Hepatocyte (in vitro differentiated cells): Measurements from ENCODE around the gene LMAN2L. TPM values are rescaled to one million over a fixed set of nuclear protein-coding genes. Genes with fewer than 3 reads are reported as not detected.

ENCODE experiments used
- DNase-seq: peaks from one replicate; pipeline ENCODE4 v3.0.0-alpha.2; 2016; ENCODE audit warnings: low spot score
- H2AFZ ChIP-seq: fragments of 200-600 bp; sonication (generic); 2 replicates; pipeline ENCODE4 v1.6.0; 2016; ENCODE audit warnings: antibody characterized with exemption, mild to moderate bottlenecking
- H3K27ac ChIP-seq: fragments of 200-600 bp; sonication (generic); 2 replicates; pipeline ENCODE4 v1.5.1; 2016; ENCODE audit warnings: mild to moderate bottlenecking
- H3K27me3 ChIP-seq: fragments of 200-600 bp; sonication (generic); 2 replicates; pipeline ENCODE4 v1.6.1; 2016
- H3K36me3 ChIP-seq: fragments of 200-600 bp; sonication (generic); replicated peaks from 2 replicates; pipeline ENCODE4 v1.5.1; 2016; ENCODE audit warnings: low read depth; ENCODE audit not compliant: insufficient read depth
- H3K4me1 ChIP-seq: fragments of 200-600 bp; sonication (generic); 2 replicates; pipeline ENCODE4 v1.5.1; 2016; ENCODE audit warnings: mild to moderate bottlenecking, moderate library complexity; ENCODE audit not compliant: insufficient read depth
- H3K4me2 ChIP-seq: fragments of 200-600 bp; sonication (generic); 2 replicates; pipeline ENCODE4 v1.6.0; 2016
- H3K4me3 ChIP-seq: fragments of 200-600 bp; sonication (generic); 2 replicates; pipeline ENCODE4 v1.5.1; 2016; ENCODE audit warnings: mild to moderate bottlenecking
- H3K79me2 ChIP-seq: fragments of 200-600 bp; sonication (generic); 2 replicates; pipeline ENCODE4 v1.6.0; 2017; ENCODE audit warnings: mild to moderate bottlenecking
- H3K9me2 ChIP-seq: fragments of 200-600 bp; sonication (generic); replicated peaks from 2 replicates; pipeline ENCODE4 v1.6.0; 2017; ENCODE audit warnings: mild to moderate bottlenecking; ENCODE audit not compliant: insufficient read depth
- H3K9me3 ChIP-seq: fragments of 200-600 bp; sonication (generic); 2 replicates; pipeline ENCODE4 v1.5.1; 2016; ENCODE audit warnings: low read depth, mild to moderate bottlenecking
- H4K20me1 ChIP-seq: fragments of 200-600 bp; sonication (generic); 2 replicates; pipeline ENCODE4 v1.6.0; 2016; ENCODE audit warnings: mild to moderate bottlenecking; ENCODE audit not compliant: insufficient read depth, poor library complexity, severe bottlenecking
- EZH2 ChIP-seq: fragments of 200-600 bp; sonication (generic); IDR thresholded peaks from 2 replicates; pipeline ENCODE4 v1.6.1; 2016; ENCODE audit warnings: antibody characterized with exemption, mild to moderate bottlenecking, borderline replicate concordance
- EZH2phosphoT487 ChIP-seq: fragments of 200-600 bp; sonication (generic); IDR thresholded peaks from one replicate; pipeline ENCODE4 v1.6.1; 2018; ENCODE audit warnings: antibody characterized with exemption, mild to moderate bottlenecking, low read depth, moderate library complexity; ENCODE audit not compliant: unreplicated experiment, severe bottlenecking
- WGBS: methylation state at CpG from one replicate; pipeline ENCODE4 v1.1.6; 2016; ENCODE audit warnings: low lambda C conversion rate; ENCODE audit errors: missing lambda C conversion rate; 5-methylcytosine and 5-hydroxymethylcytosine counted together
- polyA plus RNA-seq: library from polyadenylated mRNA; unstranded; fragments of >200 nt; fragmentation: Nextera tagmentation; extraction: Ambion mirVana; gene quantifications from 2 replicates; pipeline ENCODE4 v1.2.1, GENCODE V29; 2016
- total RNA-seq: library from RNA; depleted of rRNA; stranded (reverse); fragments of >200 nt; gene quantifications from 2 replicates; pipeline ENCODE4 v1.2.3, GENCODE V29; 2014
- TF ChIP-seq, protein P1 (sequence below): fragments of 200-600 bp; sonication (generic); IDR thresholded peaks from 2 replicates; pipeline ENCODE4 v1.5.1; 2016; ENCODE audit warnings: antibody characterized with exemption, mild to moderate bottlenecking; ENCODE audit not compliant: poor library complexity

LMAN2L gene
- total and polyA plus RNA-seq, 2 experiments from 2014 or later, result 35.6 to 46.7 TPM

DNA sequence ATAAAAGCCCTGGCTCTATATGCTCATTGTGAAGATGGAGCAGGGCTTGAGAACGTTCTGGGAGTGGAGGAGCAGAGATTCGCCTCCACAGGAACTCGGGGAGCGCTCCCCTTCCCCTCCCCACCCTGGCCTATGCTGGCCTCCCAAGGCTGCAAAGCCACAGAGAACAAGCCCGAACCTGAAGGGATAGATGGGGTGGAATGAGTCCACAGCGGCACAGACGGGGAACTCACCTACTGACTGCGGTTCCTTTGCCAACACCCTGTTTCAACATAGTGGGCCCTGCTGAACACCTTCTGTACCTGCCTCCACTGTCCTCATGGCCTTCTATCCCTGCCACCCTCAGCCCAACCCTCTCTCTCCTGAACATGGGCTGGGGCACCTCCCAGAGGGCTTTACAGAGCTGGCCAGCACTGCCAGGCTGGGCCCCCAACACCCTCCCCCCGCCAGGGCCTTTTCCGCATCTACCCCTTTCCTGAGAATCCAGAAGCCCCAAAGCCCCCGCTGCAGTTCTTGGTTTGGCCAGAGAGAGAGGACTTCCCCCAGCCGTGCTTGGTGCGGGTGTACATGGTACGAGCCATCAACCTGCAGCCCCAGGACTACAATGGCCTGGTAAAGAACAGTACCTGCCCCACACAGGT, 41.5 kb downstream of the LMAN2L start:
- no peak for TF ChIP-seq EZH2phosphoT487
- Histone ChIP-seq H2AFZ (no peak overlapping the region), H3K9me3 (no peaks in the 10 kb centered on the region), H4K20me1 (no peaks in the 10 kb centered on the region), H3K4me2 (no peak overlapping the region), H3K27ac (no peak overlapping the region), H3K4me1 (no peaks in the 10 kb centered on the region), H3K36me3 (no peaks in the 10 kb centered on the region), H3K27me3 (no peaks in the 10 kb centered on the region), H3K4me3 (no peak overlapping the region), H3K9me2 (no peaks in the 10 kb centered on the region), H3K79me2 (no peaks in the 10 kb centered on the region)
- DNase-seq, result no peak
- WGBS, result over 99% methylated on average over 12 of the region's 14 CpGs

DNA sequence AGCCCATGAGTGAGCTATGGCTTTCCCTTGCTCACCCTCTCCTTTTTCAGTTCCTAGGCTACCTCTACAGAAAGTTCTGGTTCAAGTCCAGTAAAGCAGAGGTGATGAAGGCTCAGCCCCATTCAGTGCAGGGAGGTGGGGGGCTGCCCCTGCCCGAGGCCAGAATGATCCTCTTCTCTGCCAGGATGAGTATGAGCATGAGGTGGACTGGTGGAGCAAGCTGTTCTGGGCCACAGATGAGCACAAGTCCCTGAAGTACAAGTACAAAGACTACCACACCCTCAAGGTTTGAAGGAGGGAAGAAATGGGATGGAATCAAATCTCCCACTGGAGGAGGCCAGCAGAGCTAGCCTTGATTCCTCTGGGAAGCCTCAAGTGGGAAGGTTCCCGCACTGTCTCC, 42.4 kb downstream of the LMAN2L start:
- Histone ChIP-seq H3K4me3 (no peak overlapping the region), H3K27ac (no peak overlapping the region), H3K27me3 (no peaks in the 10 kb centered on the region), H3K9me3 (no peaks in the 10 kb centered on the region), H3K4me1 (no peaks in the 10 kb centered on the region), H2AFZ (no peak overlapping the region), H3K9me2 (no peaks in the 10 kb centered on the region), H3K4me2 (no peak overlapping the region), H3K36me3 (no peaks in the 10 kb centered on the region), H4K20me1 (no peaks in the 10 kb centered on the region), H3K79me2 (no peaks in the 10 kb centered on the region)
- TF ChIP-seq, protein P1, sequence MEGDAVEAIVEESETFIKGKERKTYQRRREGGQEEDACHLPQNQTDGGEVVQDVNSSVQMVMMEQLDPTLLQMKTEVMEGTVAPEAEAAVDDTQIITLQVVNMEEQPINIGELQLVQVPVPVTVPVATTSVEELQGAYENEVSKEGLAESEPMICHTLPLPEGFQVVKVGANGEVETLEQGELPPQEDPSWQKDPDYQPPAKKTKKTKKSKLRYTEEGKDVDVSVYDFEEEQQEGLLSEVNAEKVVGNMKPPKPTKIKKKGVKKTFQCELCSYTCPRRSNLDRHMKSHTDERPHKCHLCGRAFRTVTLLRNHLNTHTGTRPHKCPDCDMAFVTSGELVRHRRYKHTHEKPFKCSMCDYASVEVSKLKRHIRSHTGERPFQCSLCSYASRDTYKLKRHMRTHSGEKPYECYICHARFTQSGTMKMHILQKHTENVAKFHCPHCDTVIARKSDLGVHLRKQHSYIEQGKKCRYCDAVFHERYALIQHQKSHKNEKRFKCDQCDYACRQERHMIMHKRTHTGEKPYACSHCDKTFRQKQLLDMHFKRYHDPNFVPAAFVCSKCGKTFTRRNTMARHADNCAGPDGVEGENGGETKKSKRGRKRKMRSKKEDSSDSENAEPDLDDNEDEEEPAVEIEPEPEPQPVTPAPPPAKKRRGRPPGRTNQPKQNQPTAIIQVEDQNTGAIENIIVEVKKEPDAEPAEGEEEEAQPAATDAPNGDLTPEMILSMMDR, result no peak
- no peak for TF ChIP-seq EZH2
- no peak for TF ChIP-seq EZH2phosphoT487
- 94% methylated on average over 2 of the region's 2 CpGs for WGBS
- no peak for DNase-seq

GRCh38 chr2:96695602-96696001, 44.3 kb downstream of the LMAN2L start:
- no peak overlapping the region for H3K4me3 ChIP-seq
- no peak overlapping the region for H3K4me2 ChIP-seq
- no peaks in the 10 kb centered on the region for H3K4me1 ChIP-seq
- no peaks in the 10 kb centered on the region for H3K9me3 ChIP-seq
- no peaks in the 10 kb centered on the region for H3K79me2 ChIP-seq
- H2AFZ ChIP-seq, result no peak overlapping the region
- TF ChIP-seq EZH2phosphoT487 (no peak), EZH2 (no peak)
- TF ChIP-seq, protein P1, result no peak
- H3K27ac ChIP-seq, result no peak overlapping the region
- WGBS, result 91% methylated on average over 14 of the region's 15 CpGs
- no peaks in the 10 kb centered on the region for H3K27me3 ChIP-seq
- no peaks in the 10 kb centered on the region for H3K9me2 ChIP-seq
- DNase-seq, result no peak
- H4K20me1 ChIP-seq, result no peaks in the 10 kb centered on the region
- no peaks in the 10 kb centered on the region for H3K36me3 ChIP-seq

- 82% methylated on average over 13 of the region's 13 CpGs for WGBS
Measured at GRCh38 chr2:96694816-96695455, 44.9 kb downstream of the LMAN2L start.

More at GRCh38 chr2:96694816-96695455, 44.9 kb downstream of the LMAN2L start:
- H3K9me2 ChIP-seq, result no peaks in the 10 kb centered on the region
- no peak overlapping the region for H3K4me3 ChIP-seq
- H3K79me2 ChIP-seq, result no peaks in the 10 kb centered on the region
- no peaks in the 10 kb centered on the region for H3K9me3 ChIP-seq
- no peak overlapping the region for H3K4me2 ChIP-seq
- no peaks in the 10 kb centered on the region for H3K27me3 ChIP-seq
- H3K4me1 ChIP-seq, result no peaks in the 10 kb centered on the region
- no peak overlapping the region for H2AFZ ChIP-seq
- no peak overlapping the region for H3K27ac ChIP-seq
- no peak for DNase-seq
- no peaks in the 10 kb centered on the region for H4K20me1 ChIP-seq
- TF ChIP-seq EZH2 (no peak), EZH2phosphoT487 (no peak)
- TF ChIP-seq, protein P1, result no peak
- no peaks in the 10 kb centered on the region for H3K36me3 ChIP-seq
